ENCODE measurements around the gene PDZRN4. TPM values are rescaled to one million over a fixed set of nuclear protein-coding genes. Genes with fewer than 3 reads are reported as not detected.

PDZRN4 gene
- total RNA-seq, 4 donors from 2014 or later, result 22.8 to 197 (median 176) TPM

GRCh38 chr12:41407232-41407799, 219.2 kb downstream of the PDZRN4 start:
- Histone ChIP-seq H3K9me3 (peaks cover 0 to 8% (median 0%) of the 10 kb centered on the region in 4 donors), H3K27ac (no peak overlapping the region), H3K4me1 (peaks cover 0 to 23% (median 0%) of the 10 kb centered on the region in 4 donors), H3K27me3 (no peaks in the 10 kb centered on the region), H3K4me3 (no peak overlapping the region), H3K36me3 (no peaks in the 10 kb centered on the region)
- TF ChIP-seq CTCF (IDR thresholded peaks at IDR 0.05), result no peak
- TF ChIP-seq EP300 (IDR thresholded peaks at IDR 0.05), result peak in 1 of 2 donors; percentile 8
- WGBS, 2 donors, result 23 to 27% methylated on average over 3 of the region's 3 CpGs
- no peak for DNase-seq (ENCODE audit: low spot score in 2 of 2)

GRCh38 chr12:41409628-41410027, 221.5 kb downstream of the PDZRN4 start:
- WGBS, 2 donors, result 74 to 76% methylated on average over 2 of the region's 2 CpGs
- no peaks in the 10 kb centered on the region for H3K27me3 ChIP-seq
- H3K36me3 ChIP-seq, result no peaks in the 10 kb centered on the region
- TF ChIP-seq POLR2A (IDR thresholded peaks at IDR 0.05) (no peak), EP300 (IDR thresholded peaks at IDR 0.05) (no peak), CTCF (IDR thresholded peaks at IDR 0.05) (no peak)
- peaks cover 0 to 23% (median 0%) of the 10 kb centered on the region in 4 donors for H3K4me1 ChIP-seq
- no peak for DNase-seq (ENCODE audit: low spot score in 2 of 2)
- no peak overlapping the region for H3K27ac ChIP-seq
- peaks cover 0 to 17% (median 2%) of the 10 kb centered on the region in 4 donors for H3K9me3 ChIP-seq
- no peak overlapping the region for H3K4me3 ChIP-seq

GRCh38 chr12:41418586-41418985, 230.5 kb downstream of the PDZRN4 start:
- WGBS, 2 donors, result 49 to 53% methylated on average over 3 of the region's 3 CpGs
- DNase-seq (ENCODE audit: low spot score in 2 of 2), result no peak
- H3K9me3 ChIP-seq, result peaks cover 0 to 11% (median 2%) of the 10 kb centered on the region in 4 donors

GRCh38 chr12:41419131-41419893, 231.2 kb downstream of the PDZRN4 start:
- no peak overlapping the region for H3K4me3 ChIP-seq
- TF ChIP-seq POLR2A (IDR thresholded peaks at IDR 0.05) (no peak), CTCF (IDR thresholded peaks at IDR 0.05) (no peak), EP300 (IDR thresholded peaks at IDR 0.05) (no peak)

More at GRCh38 chr12:41418586-41418985, 230.5 kb downstream of the PDZRN4 start:
- no peak overlapping the region for H3K4me3 ChIP-seq
- no peaks in the 10 kb centered on the region for H3K4me1 ChIP-seq
- H3K36me3 ChIP-seq, result no peaks in the 10 kb centered on the region
- no peaks in the 10 kb centered on the region for H3K27me3 ChIP-seq
- TF ChIP-seq POLR2A (IDR thresholded peaks at IDR 0.05) (no peak), EP300 (IDR thresholded peaks at IDR 0.05) (no peak), CTCF (IDR thresholded peaks at IDR 0.05) (no peak)
- H3K27ac ChIP-seq, result no peak overlapping the region

GRCh38 chr12:41424651-41425050, 236.5 kb downstream of the PDZRN4 start:
- no peak for DNase-seq (ENCODE audit: low spot score in 2 of 2)
- H3K4me3 ChIP-seq, result no peak overlapping the region
- H3K4me1 ChIP-seq, result no peaks in the 10 kb centered on the region
- no peak overlapping the region for H3K27ac ChIP-seq
- H3K36me3 ChIP-seq, result no peaks in the 10 kb centered on the region
- no peaks in the 10 kb centered on the region for H3K9me3 ChIP-seq
- H3K27me3 ChIP-seq, result no peaks in the 10 kb centered on the region
- 90 to 97% methylated on average over 1 of the region's 1 CpG for WGBS, 2 donors
- no peak for TF ChIP-seq CTCF (IDR thresholded peaks at IDR 0.05)

More at GRCh38 chr12:41419131-41419893, 231.2 kb downstream of the PDZRN4 start:
- WGBS, 2 donors, result 85 to 88% methylated on average over 4 of the region's 4 CpGs
- H3K36me3 ChIP-seq, result no peaks in the 10 kb centered on the region
- no peaks in the 10 kb centered on the region for H3K4me1 ChIP-seq
- H3K9me3 ChIP-seq, result peaks cover 0 to 4% (median 0%) of the 10 kb centered on the region in 4 donors
- no peak overlapping the region for H3K27ac ChIP-seq
- no peaks in the 10 kb centered on the region for H3K27me3 ChIP-seq
- DNase-seq (ENCODE audit: low spot score in 2 of 2), result no peak

All from tibial nerve (tissue), 4 donors.